K562 (cell line): ENCODE data around the gene TNIK. TPM values are rescaled to one million over a fixed set of nuclear protein-coding genes. Genes with fewer than 3 reads are reported as not detected.

Experiments
- ATF1 ChIP-seq, 2 experiments: fragments of 450-650 bp in 1 of 2; IDR thresholded peaks; 2 replicates each; pipeline ENCODE4 v1.6.1; 2016; ENCODE audit warnings: missing compliant biosample characterization in 1 of 2, missing genetic modification characterization in 1 of 2
- ATF7 ChIP-seq: fragments of 450-650 bp; IDR thresholded peaks from 2 replicates; pipeline ENCODE4 v1.7.1; 2014; ENCODE audit warnings: mild to moderate bottlenecking, moderate library complexity
- CBX5 ChIP-seq: IDR thresholded peaks from 2 replicates; pipeline ENCODE4 v1.6.1; 2014; ENCODE audit warnings: low read depth, borderline replicate concordance
- ELK1 ChIP-seq: sonication (generic); formaldehyde crosslinking; IDR thresholded peaks from 2 replicates; pipeline ENCODE4 v1.8.1; 2022; ENCODE audit warnings: missing genetic modification reagents
- GTF3C2 ChIP-seq: IDR thresholded peaks from 3 replicates; pipeline ENCODE4 v1.6.1; 2011; ENCODE audit warnings: borderline replicate concordance, mild to moderate bottlenecking, moderate library complexity; ENCODE audit not compliant: insufficient read length; ENCODE audit errors: extremely low read depth
- HNRNPL ChIP-seq: fragments of 200-400 bp; formaldehyde crosslinking; IDR thresholded peaks from 2 replicates; pipeline ENCODE4 v1.6.1; 2017; ENCODE audit warnings: low read depth, mild to moderate bottlenecking, low read length
- MEIS2 ChIP-seq: fragments of 450-650 bp; IDR thresholded peaks from 2 replicates; pipeline ENCODE4 v1.6.1; 2014; ENCODE audit warnings: mild to moderate bottlenecking; ENCODE audit not compliant: partially characterized antibody
- NCOA6 ChIP-seq: fragments of 450-650 bp; IDR thresholded peaks from 2 replicates; pipeline ENCODE4 v1.6.1; 2017; ENCODE audit warnings: mild to moderate bottlenecking
- POLR2H ChIP-seq: IDR thresholded peaks from 2 replicates; pipeline ENCODE4 v1.6.1; 2016; ENCODE audit warnings: missing genetic modification characterization, low read depth, mild to moderate bottlenecking, control low read depth, missing compliant biosample characterization, moderate library complexity
- SIRT6 ChIP-seq: IDR thresholded peaks from one replicate; pipeline ENCODE4 v1.6.1; 2012; ENCODE audit warnings: low read depth, mild to moderate bottlenecking, control low read depth, inconsistent platforms, low read length, moderate library complexity
- SMAD1 ChIP-seq: fragments of 150-350 bp; IDR thresholded peaks from 2 replicates; pipeline ENCODE4 v1.6.1; 2014; ENCODE audit warnings: low read length, low read depth; ENCODE audit not compliant: partially characterized antibody
- TAF7 ChIP-seq: fragments of 450-650 bp; IDR thresholded peaks from 2 replicates; pipeline ENCODE4 v1.6.1; 2016; ENCODE audit warnings: missing genetic modification characterization, missing compliant biosample characterization
- TAF9B ChIP-seq: fragments of 450-650 bp; IDR thresholded peaks from 2 replicates; pipeline ENCODE4 v1.6.1; 2018; ENCODE audit warnings: mild to moderate bottlenecking; ENCODE audit not compliant: partially characterized antibody
- TARDBP ChIP-seq: fragments of 450-650 bp; IDR thresholded peaks from 2 replicates; pipeline ENCODE4 v1.6.1; 2016
- TEAD2 ChIP-seq: fragments of 450-650 bp; IDR thresholded peaks from 2 replicates; pipeline ENCODE4 v1.6.1; 2016; ENCODE audit warnings: missing genetic modification characterization, control low read depth, missing compliant biosample characterization
- TFAP4 ChIP-seq: sonication (generic); formaldehyde crosslinking; IDR thresholded peaks from 2 replicates; pipeline ENCODE4 v1.8.0; 2022; ENCODE audit warnings: missing genetic modification reagents, mild to moderate bottlenecking, moderate library complexity, borderline replicate concordance
- YY1 ChIP-seq, 3 experiments: IDR thresholded peaks; 2 replicates each; pipeline ENCODE4 v1.6.1; 2011; ENCODE audit warnings: low read length in 2 of 3, mild to moderate bottlenecking in 2 of 3, moderate library complexity in 2 of 3, borderline replicate concordance in 1 of 3, control low read depth in 1 of 3, low read depth in 1 of 3; ENCODE audit not compliant: insufficient read depth in 3 of 3, insufficient replicate concordance in 2 of 3, control insufficient read depth in 1 of 3, insufficient read length in 1 of 3; ENCODE audit errors: extremely low read depth in 1 of 3
- ZBED1 ChIP-seq: IDR thresholded peaks from 2 replicates; pipeline ENCODE4 v1.6.1; 2014
- ZC3H4 ChIP-seq: sonication (generic); formaldehyde crosslinking; IDR thresholded peaks from 2 replicates; pipeline ENCODE4 v1.9.0; 2021; ENCODE audit warnings: missing genetic modification reagents, borderline replicate concordance
- ZFX ChIP-seq: sonication (generic); formaldehyde crosslinking; IDR thresholded peaks from 2 replicates; pipeline ENCODE4 v1.8.0; 2022; ENCODE audit warnings: mild to moderate bottlenecking, missing genetic modification reagents, moderate library complexity
- ZNF184 ChIP-seq: sonication (generic); formaldehyde crosslinking; IDR thresholded peaks from 2 replicates; pipeline ENCODE4 v1.5.0; 2020; ENCODE audit warnings: missing genetic modification reagents
- ZNF239 ChIP-seq: fragments of 250-450 bp; sonication (Bioruptor Pico); IDR thresholded peaks from 2 replicates; pipeline ENCODE4 v1.4.0; 2020; ENCODE audit warnings: mild to moderate bottlenecking
- ZNF24 ChIP-seq: fragments of 450-650 bp; IDR thresholded peaks from 2 replicates; pipeline ENCODE4 v1.6.1; 2016
- ZNF644 ChIP-seq: fragments of 200-800 bp; sonication (Bioruptor generic); IDR thresholded peaks from 2 replicates; pipeline ENCODE4 v1.6.1; 2016; ENCODE audit warnings: low read depth, missing genetic modification characterization, missing compliant biosample characterization
- polyA plus RNA-seq, 8 experiments: library from polyadenylated mRNA; depleted of rRNA in 4 of 8; stranded (reverse) in 5 of 8; unstranded in 3 of 8; fragments of >200 nt; fragmentation: Nextera tagmentation in 2 of 8; fragmentation: Illumina TruSeq in 1 of 8; extraction: Ambion mirVana in 2 of 8; extraction: Trizol in 1 of 8; gene quantifications; 2 replicates each; pipeline versions ENCODE4 v1.2.1 to v1.2.3, GENCODE V29; 2011 to 2014; ENCODE audit warnings: inconsistent platforms in 1 of 8, missing spikeins in 1 of 8
- total RNA-seq, 7 experiments: library from RNA; depleted of rRNA in 6 of 7; stranded (reverse); fragments of >200 nt in 6 of 7; fragmentation: Illumina TruSeq in 2 of 7; extraction: Trizol in 2 of 7; gene quantifications; 2 replicates each; pipeline versions ENCODE4 v1.2.1 to v1.2.3, GENCODE V29; 2011 to 2021; ENCODE audit warnings: low replicate concordance in 1 of 7

Gene TNIK
- total and polyA plus RNA-seq, 9 of the 15 experiments (the other 6 are each of a cell fraction or from before 2014, with no cell fraction given), result 6.6 to 39.0 (median 24.7) TPM

- no peak for TF ChIP-seq TAF7
- no peak for TF ChIP-seq HNRNPL
- TF ChIP-seq SMAD1, result peak; percentile 20
- TF ChIP-seq TFAP4 (CRISPR knock-in tag), result peak; percentile 96
- TF ChIP-seq POLR2H (tag), result peak; percentile 75
- no peak; the same call in 1 of the 2 replicates for TF ChIP-seq ATF7
- 0 out of 2 replicates have a peak, but pooled peaks have one; percentile 72 for TF ChIP-seq TARDBP
- no peak; the same call in 1 of the 2 replicates for TF ChIP-seq ZNF24
- no peak for TF ChIP-seq SIRT6
- TF ChIP-seq ZNF644 (tag), result no peak
- no peak for TF ChIP-seq ZBED1
- TF ChIP-seq CBX5, result 0 out of 2 replicates have a peak, but pooled peaks have one; percentile 24
- TF ChIP-seq ELK1 (CRISPR knock-in tag), result no peak
- TF ChIP-seq TAF9B, result peak; percentile 38
- TF ChIP-seq ZC3H4, result no peak
- TF ChIP-seq NCOA6, result no peak
- no peak for TF ChIP-seq ATF1 (CRISPR knock-in tag; IDR thresholded peaks at IDR 0.05)
- TF ChIP-seq ATF1 (tag; IDR thresholded peaks at IDR 0.05), result peak; percentile 65; the same call in 1 of the 2 replicates
- no peak for TF ChIP-seq ZNF184 (CRISPR knock-in tag)
- no peak; the same call in 1 of the 2 replicates for TF ChIP-seq ZFX (CRISPR knock-in tag)
- peak; percentile 17 to 48 (median 27) for TF ChIP-seq YY1 (IDR thresholded peaks at IDR 0.05; ENCODE audit: borderline replicate concordance in 1 of 3, control insufficient read depth in 1 of 3, extremely low read depth in 1 of 3, insufficient read depth in 3 of 3, insufficient read length in 1 of 3, insufficient replicate concordance in 2 of 3, low read depth in 1 of 3, low read length in 2 of 3)
- no peak for TF ChIP-seq MEIS2
- no peak for TF ChIP-seq ZNF239
- TF ChIP-seq TEAD2 (tag), result no peak
- TF ChIP-seq GTF3C2, result no peak
These were observed 720 bp upstream of the TNIK start (continued) for GRCh38 chr3:171460725-171461524.
